Measurements from ENCODE around the gene RELCH. TPM values are rescaled to one million over a fixed set of nuclear protein-coding genes. Genes with fewer than 3 reads are reported as not detected.

The RELCH gene
- polyA plus RNA-seq, 1 donor: 26.9 TPM

GRCh38 chr18:62347089-62347506 is 160.0 kb downstream of the RELCH start:
- H3K36me3 ChIP-seq (ENCODE audit: control insufficient read depth, insufficient read depth, low read length): peaks cover 9% of the 10 kb centered on the region
- no CpG with 5 or more reads among the region's 6 CpGs for WGBS (ENCODE audit: insufficient coverage, low lambda C conversion rate)
- no peak for DNase-seq
- no peaks in the 10 kb centered on the region for H3K27me3 ChIP-seq (ENCODE audit: control insufficient read depth, insufficient read depth, low read length)
- peak overlapping the region; percentile 24 for H3K27ac ChIP-seq (ENCODE audit: low read length)
- peaks cover 9% of the 10 kb centered on the region for H3K4me1 ChIP-seq (ENCODE audit: control insufficient read depth, insufficient read depth, low read length)
- no peaks in the 10 kb centered on the region for H3K9me3 ChIP-seq (ENCODE audit: control insufficient read depth, low read depth, low read length)
- no peak overlapping the region for H3K4me3 ChIP-seq (ENCODE audit: low read length)

- no peak for DNase-seq
- Histone ChIP-seq H3K4me1 (ENCODE audit: control insufficient read depth, insufficient read depth, low read length) (peaks cover 9% of the 10 kb centered on the region), H3K27ac (ENCODE audit: low read length) (no peak overlapping the region), H3K36me3 (ENCODE audit: control insufficient read depth, insufficient read depth, low read length) (peaks cover 19% of the 10 kb centered on the region), H3K4me3 (ENCODE audit: low read length) (no peak overlapping the region), H3K27me3 (ENCODE audit: control insufficient read depth, insufficient read depth, low read length) (no peaks in the 10 kb centered on the region), H3K9me3 (ENCODE audit: control insufficient read depth, low read depth, low read length) (no peaks in the 10 kb centered on the region)
- WGBS (ENCODE audit: insufficient coverage, low lambda C conversion rate): 100% methylated on average over 1 of the region's 4 CpGs
Measured at GRCh38 chr18:62348474-62348873, 161.4 kb downstream of the RELCH start.

DNA sequence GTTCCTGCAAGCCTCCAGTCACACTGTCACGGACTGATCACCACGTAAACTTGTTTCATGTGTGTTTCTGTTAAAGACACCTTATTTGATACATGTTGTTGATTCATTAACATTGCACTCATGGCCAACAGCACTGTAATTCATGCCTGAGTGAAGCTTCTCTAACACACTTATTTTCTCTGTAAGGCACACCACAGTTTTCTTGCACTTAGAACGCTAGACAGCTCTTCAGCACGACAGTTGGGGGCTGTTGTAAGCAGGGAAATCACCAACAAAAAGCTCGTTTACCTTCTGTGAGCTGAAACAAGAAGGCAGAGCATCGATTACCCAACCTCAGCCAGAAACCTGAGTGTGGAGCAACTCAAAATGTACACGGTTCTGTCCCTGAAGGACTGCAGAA is 166.1 kb downstream of the RELCH start:
- Histone ChIP-seq H3K4me1 (ENCODE audit: control insufficient read depth, insufficient read depth, low read length) (no peaks in the 10 kb centered on the region), H3K4me3 (ENCODE audit: low read length) (no peak overlapping the region), H3K27me3 (ENCODE audit: control insufficient read depth, insufficient read depth, low read length) (no peaks in the 10 kb centered on the region), H3K36me3 (ENCODE audit: control insufficient read depth, insufficient read depth, low read length) (peaks cover 37% of the 10 kb centered on the region), H3K9me3 (ENCODE audit: control insufficient read depth, low read depth, low read length) (no peaks in the 10 kb centered on the region), H3K27ac (ENCODE audit: low read length) (no peak overlapping the region)
- no peak for DNase-seq
- WGBS (ENCODE audit: insufficient coverage, low lambda C conversion rate): no CpG with 5 or more reads among the region's 7 CpGs

- H3K4me1 ChIP-seq (ENCODE audit: control insufficient read depth, insufficient read depth, low read length): no peaks in the 10 kb centered on the region
- WGBS (ENCODE audit: insufficient coverage, low lambda C conversion rate): no CpG with 5 or more reads among the region's 29 CpGs
- no peaks in the 10 kb centered on the region for H3K9me3 ChIP-seq (ENCODE audit: control insufficient read depth, low read depth, low read length)
- H3K4me3 ChIP-seq (ENCODE audit: low read length): no peak overlapping the region
- peaks cover 41% of the 10 kb centered on the region for H3K36me3 ChIP-seq (ENCODE audit: control insufficient read depth, insufficient read depth, low read length)
- no peak for DNase-seq
- no peaks in the 10 kb centered on the region for H3K27me3 ChIP-seq (ENCODE audit: control insufficient read depth, insufficient read depth, low read length)
- H3K27ac ChIP-seq (ENCODE audit: low read length): no peak overlapping the region
Measured at GRCh38 chr18:62354151-62354550, 167.1 kb downstream of the RELCH start.

DNA sequence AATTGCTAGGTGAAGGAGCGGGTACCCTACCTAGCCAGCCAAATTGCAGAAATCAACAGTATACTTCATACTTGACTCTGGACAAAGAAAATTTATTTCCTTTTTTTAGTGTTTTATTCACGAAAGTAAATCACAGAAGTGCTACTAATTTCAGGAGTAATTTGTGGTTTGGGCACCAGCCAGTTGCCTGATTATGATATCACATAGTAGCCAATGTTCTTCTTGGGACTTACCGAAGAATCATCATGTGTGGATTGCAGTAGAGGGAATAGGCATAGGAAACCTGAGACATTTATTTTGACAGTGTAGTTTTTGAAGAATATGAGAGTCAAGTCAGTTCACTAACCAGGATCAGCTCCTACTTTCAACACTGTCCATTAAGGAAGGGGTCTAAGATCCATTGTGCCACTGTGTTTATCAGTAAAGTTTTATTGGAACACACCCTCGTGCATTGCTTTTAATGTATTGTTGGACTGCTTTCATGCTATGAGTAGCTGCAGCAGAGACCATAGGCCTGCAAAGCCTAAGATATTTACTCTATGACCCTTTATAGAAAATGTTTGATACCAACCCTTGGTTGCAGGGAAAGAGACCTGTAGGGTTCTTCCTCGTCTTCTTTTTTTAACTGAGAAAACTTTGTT is 170.1 kb downstream of the RELCH start:
- H3K36me3 ChIP-seq (ENCODE audit: control insufficient read depth, insufficient read depth, low read length): peaks cover 40% of the 10 kb centered on the region
- no peak for DNase-seq
- H3K27ac ChIP-seq (ENCODE audit: low read length): no peak overlapping the region
- H3K4me1 ChIP-seq (ENCODE audit: control insufficient read depth, insufficient read depth, low read length): peaks cover 7% of the 10 kb centered on the region
- H3K9me3 ChIP-seq (ENCODE audit: control insufficient read depth, low read depth, low read length): no peaks in the 10 kb centered on the region
- no peaks in the 10 kb centered on the region for H3K27me3 ChIP-seq (ENCODE audit: control insufficient read depth, insufficient read depth, low read length)
- H3K4me3 ChIP-seq (ENCODE audit: low read length): no peak overlapping the region
- WGBS (ENCODE audit: insufficient coverage, low lambda C conversion rate): no CpG with 5 or more reads among the region's 5 CpGs

Other genes with a start within 250 kb of the RELCH start
- 20.5 TPM for gene PIGN, start 199 bp upstream of the RELCH start, polyA plus RNA-seq
- gene TNFRSF11A, start 138.1 kb downstream of the RELCH start, polyA plus RNA-seq: 21.7 TPM